Peyer's patch (tissue), 4 donors: ENCODE results near the gene TCEAL1.

Experiments
- POLR2A ChIP-seq, 2 donors: fragments of 450-650 bp; IDR thresholded peaks; one replicate each; pipeline ENCODE4 v1.5.1; 2017; ENCODE audit warnings: antibody characterized with exemption in 2 of 2, mild to moderate bottlenecking in 2 of 2, moderate library complexity in 2 of 2
- TF ChIP-seq, protein P1 (sequence below), 6 experiments: fragments of 450-650 bp in 4 of 6; fragments of 200-600 bp in 2 of 6; sonication (generic) in 1 of 6; IDR thresholded peaks; one replicate each; pipeline ENCODE4 v1.5.1; 2017 to 2019; ENCODE audit warnings: antibody characterized with exemption in 6 of 6, mild to moderate bottlenecking in 3 of 6, moderate library complexity in 1 of 6

GRCh38 chrX:103586659-103587058, 42.1 kb upstream of the TCEAL1 start:
- TF ChIP-seq, protein P1, sequence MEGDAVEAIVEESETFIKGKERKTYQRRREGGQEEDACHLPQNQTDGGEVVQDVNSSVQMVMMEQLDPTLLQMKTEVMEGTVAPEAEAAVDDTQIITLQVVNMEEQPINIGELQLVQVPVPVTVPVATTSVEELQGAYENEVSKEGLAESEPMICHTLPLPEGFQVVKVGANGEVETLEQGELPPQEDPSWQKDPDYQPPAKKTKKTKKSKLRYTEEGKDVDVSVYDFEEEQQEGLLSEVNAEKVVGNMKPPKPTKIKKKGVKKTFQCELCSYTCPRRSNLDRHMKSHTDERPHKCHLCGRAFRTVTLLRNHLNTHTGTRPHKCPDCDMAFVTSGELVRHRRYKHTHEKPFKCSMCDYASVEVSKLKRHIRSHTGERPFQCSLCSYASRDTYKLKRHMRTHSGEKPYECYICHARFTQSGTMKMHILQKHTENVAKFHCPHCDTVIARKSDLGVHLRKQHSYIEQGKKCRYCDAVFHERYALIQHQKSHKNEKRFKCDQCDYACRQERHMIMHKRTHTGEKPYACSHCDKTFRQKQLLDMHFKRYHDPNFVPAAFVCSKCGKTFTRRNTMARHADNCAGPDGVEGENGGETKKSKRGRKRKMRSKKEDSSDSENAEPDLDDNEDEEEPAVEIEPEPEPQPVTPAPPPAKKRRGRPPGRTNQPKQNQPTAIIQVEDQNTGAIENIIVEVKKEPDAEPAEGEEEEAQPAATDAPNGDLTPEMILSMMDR (IDR thresholded peaks at IDR 0.05), result no peak
- TF ChIP-seq POLR2A (IDR thresholded peaks at IDR 0.05), result no peak
